ENCODE data around the gene RALY.

RALY gene

GRCh38 chr20:34062570-34063482, 69.1 kb downstream of the RALY start:
- no peak overlapping the region for H3K27ac Mint-ChIP-seq
- H3K27me3 Mint-ChIP-seq (ENCODE audit: low read depth): no peaks in the 10 kb centered on the region
- peaks cover 3% of the 10 kb centered on the region for H3K36me3 Mint-ChIP-seq (ENCODE audit: low read depth)
- peaks cover 28% of the 10 kb centered on the region for H3K4me1 Mint-ChIP-seq (ENCODE audit: low read depth)
- no peaks in the 10 kb centered on the region for H3K9me3 Mint-ChIP-seq
- H3K4me3 Mint-ChIP-seq: no peak overlapping the region

GRCh38 chr20:34064286-34064685, 70.6 kb downstream of the RALY start:
- Mint-ChIP-seq H3K4me1 (ENCODE audit: low read depth) (peaks cover 24% of the 10 kb centered on the region), H3K27me3 (ENCODE audit: low read depth) (no peaks in the 10 kb centered on the region), H3K9me3 (no peaks in the 10 kb centered on the region), H3K4me3 (no peak overlapping the region), H3K27ac (peak overlapping the region; percentile 26), H3K36me3 (ENCODE audit: low read depth) (peaks cover 3% of the 10 kb centered on the region)

DNA sequence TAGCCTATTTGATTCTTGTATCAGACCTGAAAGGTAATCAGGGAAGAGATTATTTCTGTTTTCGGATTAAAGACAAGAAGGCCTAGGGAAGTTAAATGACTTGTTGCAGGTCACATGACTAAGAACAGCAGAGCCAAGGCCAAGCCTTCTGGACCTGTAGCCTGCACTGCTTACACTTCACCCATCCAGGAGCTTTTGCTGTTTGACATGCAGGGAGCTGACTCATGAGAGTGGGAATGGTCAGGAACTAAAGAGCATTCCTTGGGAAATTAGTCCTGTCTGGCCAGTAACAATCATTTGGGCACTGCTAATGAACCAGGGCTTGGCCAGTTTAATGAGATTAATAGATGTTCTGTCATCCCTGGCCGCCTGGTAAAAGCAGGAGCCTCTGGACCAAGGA, 71.5 kb downstream of the RALY start:
- H3K9me3 Mint-ChIP-seq: no peaks in the 10 kb centered on the region
- H3K27me3 Mint-ChIP-seq (ENCODE audit: low read depth): no peaks in the 10 kb centered on the region
- peaks cover 24% of the 10 kb centered on the region for H3K4me1 Mint-ChIP-seq (ENCODE audit: low read depth)
- H3K36me3 Mint-ChIP-seq (ENCODE audit: low read depth): no peaks in the 10 kb centered on the region
- no peak overlapping the region for H3K4me3 Mint-ChIP-seq
- no peak overlapping the region for H3K27ac Mint-ChIP-seq

- H3K4me3 Mint-ChIP-seq: no peak overlapping the region
- H3K36me3 Mint-ChIP-seq (ENCODE audit: low read depth): peaks cover 1% of the 10 kb centered on the region
- H3K27ac Mint-ChIP-seq: no peak overlapping the region
- no peaks in the 10 kb centered on the region for H3K9me3 Mint-ChIP-seq
- no peaks in the 10 kb centered on the region for H3K27me3 Mint-ChIP-seq (ENCODE audit: low read depth)
- peaks cover 22% of the 10 kb centered on the region for H3K4me1 Mint-ChIP-seq (ENCODE audit: low read depth)
Observed at GRCh38 chr20:34066476-34067090, 72.9 kb downstream of the RALY start.

DNA sequence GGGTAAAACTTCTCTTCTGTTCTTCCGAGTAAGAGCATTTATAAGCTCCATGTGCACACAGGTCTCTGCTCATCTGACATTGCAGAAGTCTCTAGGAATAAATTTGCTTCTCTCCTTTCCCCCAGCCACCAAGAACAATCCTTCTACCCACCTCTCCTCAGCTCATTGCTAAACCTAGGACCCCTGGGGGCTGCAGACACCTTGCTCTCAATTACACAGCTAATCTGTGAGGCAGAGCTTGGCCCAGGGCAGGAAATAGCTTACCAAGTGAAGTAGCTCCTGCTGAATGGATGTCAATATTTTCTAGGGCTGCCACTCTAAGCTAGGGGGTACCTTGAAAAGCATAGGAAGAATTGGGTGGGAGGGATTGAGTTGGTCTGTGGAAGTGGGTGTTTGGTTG, 74.3 kb downstream of the RALY start:
- H3K27me3 Mint-ChIP-seq (ENCODE audit: low read depth): no peaks in the 10 kb centered on the region
- H3K27ac Mint-ChIP-seq: no peak overlapping the region
- no peaks in the 10 kb centered on the region for H3K9me3 Mint-ChIP-seq
- peaks cover 15% of the 10 kb centered on the region for H3K4me1 Mint-ChIP-seq (ENCODE audit: low read depth)
- H3K4me3 Mint-ChIP-seq: no peak overlapping the region
- peaks cover 5% of the 10 kb centered on the region for H3K36me3 Mint-ChIP-seq (ENCODE audit: low read depth)

DNA sequence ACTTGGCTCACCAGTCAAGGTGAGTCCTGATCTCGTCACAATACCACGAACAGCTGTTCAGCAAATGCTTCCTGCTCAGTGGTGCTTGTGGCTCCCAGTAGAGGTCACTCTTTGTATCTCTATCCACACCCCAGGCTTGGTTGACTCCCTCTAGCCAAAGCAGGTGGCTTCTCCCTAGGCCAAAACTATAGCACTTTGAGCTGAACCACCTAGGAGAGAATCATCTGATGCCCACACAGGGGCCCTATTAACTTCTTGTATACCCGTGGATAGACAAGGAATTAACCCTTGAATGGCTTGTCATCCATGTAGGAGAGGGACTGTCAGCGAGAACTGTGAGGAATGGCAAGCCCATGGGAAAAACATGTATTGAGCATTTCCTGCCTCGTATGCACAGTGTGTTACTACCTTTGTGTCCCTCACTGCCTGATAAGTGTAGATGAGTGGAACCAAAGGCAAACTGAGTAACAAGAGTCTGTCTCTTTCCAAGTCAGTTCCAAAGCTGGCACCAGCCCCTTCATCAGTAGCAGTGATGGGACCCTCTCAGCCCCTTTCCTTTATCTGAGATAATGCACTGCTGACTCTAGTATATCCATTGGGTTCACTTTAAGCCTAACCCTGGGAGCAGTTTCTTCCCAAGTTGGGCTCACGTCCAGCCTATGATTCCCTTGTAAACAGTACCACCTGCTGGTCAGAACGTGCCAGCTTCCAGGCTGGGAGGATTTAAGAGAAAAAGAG, 75.8 kb downstream of the RALY start:
- no peaks in the 10 kb centered on the region for H3K27me3 Mint-ChIP-seq (ENCODE audit: low read depth)
- H3K4me3 Mint-ChIP-seq: no peak overlapping the region
- H3K9me3 Mint-ChIP-seq: no peaks in the 10 kb centered on the region
- H3K27ac Mint-ChIP-seq: no peak overlapping the region
- H3K4me1 Mint-ChIP-seq (ENCODE audit: low read depth): peaks cover 17% of the 10 kb centered on the region
- peaks cover 5% of the 10 kb centered on the region for H3K36me3 Mint-ChIP-seq (ENCODE audit: low read depth)

GRCh38 chr20:34070079-34070439, 76.3 kb downstream of the RALY start:
- no peaks in the 10 kb centered on the region for H3K27me3 Mint-ChIP-seq (ENCODE audit: low read depth)
- no peaks in the 10 kb centered on the region for H3K9me3 Mint-ChIP-seq
- peaks cover 5% of the 10 kb centered on the region for H3K36me3 Mint-ChIP-seq (ENCODE audit: low read depth)
- no peak overlapping the region for H3K4me3 Mint-ChIP-seq
- H3K4me1 Mint-ChIP-seq (ENCODE audit: low read depth): peaks cover 17% of the 10 kb centered on the region
- H3K27ac Mint-ChIP-seq: no peak overlapping the region

GRCh38 chr20:34070859-34071258, 77.1 kb downstream of the RALY start:
- no peak overlapping the region for H3K4me3 Mint-ChIP-seq
- no peaks in the 10 kb centered on the region for H3K9me3 Mint-ChIP-seq
- peaks cover 17% of the 10 kb centered on the region for H3K4me1 Mint-ChIP-seq (ENCODE audit: low read depth)
- peaks cover 5% of the 10 kb centered on the region for H3K36me3 Mint-ChIP-seq (ENCODE audit: low read depth)
- no peak overlapping the region for H3K27ac Mint-ChIP-seq
- H3K27me3 Mint-ChIP-seq (ENCODE audit: low read depth): no peaks in the 10 kb centered on the region

- H3K27me3 Mint-ChIP-seq (ENCODE audit: low read depth): no peaks in the 10 kb centered on the region
- H3K4me3 Mint-ChIP-seq: no peak overlapping the region
- H3K36me3 Mint-ChIP-seq (ENCODE audit: low read depth): peaks cover 9% of the 10 kb centered on the region
- no peak overlapping the region for H3K27ac Mint-ChIP-seq
- peaks cover 17% of the 10 kb centered on the region for H3K4me1 Mint-ChIP-seq (ENCODE audit: low read depth)
- no peaks in the 10 kb centered on the region for H3K9me3 Mint-ChIP-seq
Observed at GRCh38 chr20:34072076-34072475, 78.4 kb downstream of the RALY start.

DNA sequence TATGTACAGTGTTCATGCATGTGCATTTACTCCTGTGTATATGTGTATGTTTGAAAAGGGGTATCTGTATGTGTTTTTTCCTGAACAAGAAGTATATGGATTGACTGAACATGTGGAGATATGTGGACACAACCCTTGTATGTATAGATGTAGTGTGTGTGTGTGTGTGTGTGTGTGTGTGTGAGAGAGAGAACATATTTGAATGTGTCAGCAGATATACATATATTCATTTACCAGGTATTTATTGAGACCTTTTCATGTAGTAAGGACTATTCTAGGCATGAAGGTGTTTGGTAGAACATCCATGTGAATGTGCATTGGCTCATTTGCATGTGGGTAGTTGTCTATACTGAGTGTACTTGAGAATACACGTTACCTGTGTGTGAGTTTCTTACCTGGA, 79.1 kb downstream of the RALY start:
- H3K36me3 Mint-ChIP-seq (ENCODE audit: low read depth): peaks cover 9% of the 10 kb centered on the region
- no peaks in the 10 kb centered on the region for H3K9me3 Mint-ChIP-seq
- no peak overlapping the region for H3K4me3 Mint-ChIP-seq
- peaks cover 16% of the 10 kb centered on the region for H3K4me1 Mint-ChIP-seq (ENCODE audit: low read depth)
- no peaks in the 10 kb centered on the region for H3K27me3 Mint-ChIP-seq (ENCODE audit: low read depth)
- H3K27ac Mint-ChIP-seq: no peak overlapping the region

- H3K36me3 Mint-ChIP-seq (ENCODE audit: low read depth): peaks cover 9% of the 10 kb centered on the region
- no peaks in the 10 kb centered on the region for H3K9me3 Mint-ChIP-seq
- no peaks in the 10 kb centered on the region for H3K27me3 Mint-ChIP-seq (ENCODE audit: low read depth)
- H3K27ac Mint-ChIP-seq: no peak overlapping the region
- H3K4me1 Mint-ChIP-seq (ENCODE audit: low read depth): peaks cover 10% of the 10 kb centered on the region
- no peak overlapping the region for H3K4me3 Mint-ChIP-seq
Observed at GRCh38 chr20:34074101-34074760, 80.5 kb downstream of the RALY start.

GRCh38 chr20:34075647-34076046, 81.9 kb downstream of the RALY start:
- Mint-ChIP-seq H3K27me3 (ENCODE audit: low read depth) (no peaks in the 10 kb centered on the region), H3K27ac (no peak overlapping the region), H3K4me3 (no peak overlapping the region), H3K4me1 (ENCODE audit: low read depth) (peaks cover 6% of the 10 kb centered on the region), H3K36me3 (ENCODE audit: low read depth) (peaks cover 15% of the 10 kb centered on the region), H3K9me3 (no peaks in the 10 kb centered on the region)

DNA sequence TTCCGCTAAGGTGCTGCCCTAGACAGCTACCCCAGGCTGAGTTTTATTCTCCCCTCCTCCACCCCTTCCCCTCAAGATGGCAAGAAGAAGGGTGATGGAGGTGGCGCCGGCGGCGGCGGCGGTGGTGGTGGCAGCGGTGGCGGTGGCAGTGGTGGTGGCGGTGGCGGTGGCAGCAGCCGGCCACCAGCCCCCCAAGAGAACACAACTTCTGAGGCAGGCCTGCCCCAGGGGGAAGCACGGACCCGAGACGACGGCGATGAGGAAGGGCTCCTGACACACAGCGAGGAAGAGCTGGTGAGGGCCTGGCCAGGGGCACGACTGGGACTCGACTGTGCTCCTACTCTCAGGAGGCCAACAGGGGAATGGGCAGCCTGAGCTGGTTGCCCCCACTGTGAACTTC, 83.2 kb downstream of the RALY start:
- H3K9me3 Mint-ChIP-seq: no peaks in the 10 kb centered on the region
- peaks cover 16% of the 10 kb centered on the region for H3K36me3 Mint-ChIP-seq (ENCODE audit: low read depth)
- no peaks in the 10 kb centered on the region for H3K27me3 Mint-ChIP-seq (ENCODE audit: low read depth)
- no peak overlapping the region for H3K4me3 Mint-ChIP-seq
- peaks cover 6% of the 10 kb centered on the region for H3K4me1 Mint-ChIP-seq (ENCODE audit: low read depth)
- H3K27ac Mint-ChIP-seq: no peak overlapping the region

GRCh38 chr20:34078540-34078939, 84.8 kb downstream of the RALY start:
- Mint-ChIP-seq H3K4me3 (no peak overlapping the region), H3K27ac (no peak overlapping the region), H3K27me3 (ENCODE audit: low read depth) (no peaks in the 10 kb centered on the region), H3K9me3 (no peaks in the 10 kb centered on the region), H3K4me1 (ENCODE audit: low read depth) (peaks cover 4% of the 10 kb centered on the region), H3K36me3 (ENCODE audit: low read depth) (peaks cover 14% of the 10 kb centered on the region)
